ENCODE measurements around the gene NTM.

NTM gene

DNA sequence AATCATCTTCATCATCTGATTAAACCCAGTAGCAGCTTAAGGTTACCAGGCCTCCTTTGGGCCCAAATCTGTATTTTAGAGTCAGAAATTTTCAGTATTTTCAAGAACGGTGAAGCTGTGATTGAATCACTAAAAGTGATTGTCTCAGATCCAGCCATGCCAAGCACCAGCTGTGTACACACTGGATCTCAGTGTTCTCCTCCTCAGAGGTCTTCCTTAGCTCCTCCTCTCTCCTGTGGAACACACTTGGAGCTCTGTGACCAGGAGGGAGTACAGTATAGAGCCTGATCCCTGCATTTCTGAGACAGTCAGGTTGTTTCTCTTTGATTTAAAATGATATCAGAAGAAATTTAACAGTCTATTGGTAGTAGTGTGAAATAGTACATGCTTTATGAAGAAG, 401.1 kb downstream of the NTM start:
- no peaks in the 10 kb centered on the region for H3K9me3 ChIP-seq (replicated peaks; ENCODE audit: low read length)
- H3K9ac ChIP-seq (ENCODE audit: low read depth, low read length): no peak overlapping the region
- H3K36me3 ChIP-seq (ENCODE audit: insufficient read depth, low read length): no peaks in the 10 kb centered on the region

DNA sequence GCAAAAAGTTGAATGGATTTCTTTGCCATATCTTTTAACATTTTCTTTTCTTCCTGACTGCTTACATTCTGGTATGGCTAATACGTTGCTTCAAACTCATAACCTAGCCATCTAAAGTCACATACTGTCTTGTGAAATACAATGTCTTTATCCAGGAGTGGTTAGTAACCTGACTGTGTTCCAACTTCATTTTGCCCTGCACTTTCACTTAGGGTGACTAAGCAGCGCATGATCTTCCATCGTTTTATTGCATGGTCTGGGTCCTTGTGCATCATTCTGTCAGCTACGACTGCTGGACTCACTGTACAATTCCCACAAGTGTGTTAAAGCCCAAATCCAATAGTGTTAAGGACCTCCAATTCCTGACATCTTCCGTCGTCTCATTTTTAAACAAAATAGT, 403.2 kb downstream of the NTM start:
- H3K27me3 ChIP-seq (ENCODE audit: control insufficient read depth, insufficient read depth, low read length): no peaks in the 10 kb centered on the region

More for the DNA sequence above, 401.1 kb downstream of the NTM start:
- Histone ChIP-seq H3K4me1 (ENCODE audit: control insufficient read depth, insufficient read depth, low read length) (peaks cover 30% of the 10 kb centered on the region), H3K4me2 (ENCODE audit: low read length) (no peak overlapping the region), H3K27me3 (ENCODE audit: control insufficient read depth, insufficient read depth, low read length) (no peaks in the 10 kb centered on the region), H3K4me3 (ENCODE audit: low read length) (no peak overlapping the region)

DNA sequence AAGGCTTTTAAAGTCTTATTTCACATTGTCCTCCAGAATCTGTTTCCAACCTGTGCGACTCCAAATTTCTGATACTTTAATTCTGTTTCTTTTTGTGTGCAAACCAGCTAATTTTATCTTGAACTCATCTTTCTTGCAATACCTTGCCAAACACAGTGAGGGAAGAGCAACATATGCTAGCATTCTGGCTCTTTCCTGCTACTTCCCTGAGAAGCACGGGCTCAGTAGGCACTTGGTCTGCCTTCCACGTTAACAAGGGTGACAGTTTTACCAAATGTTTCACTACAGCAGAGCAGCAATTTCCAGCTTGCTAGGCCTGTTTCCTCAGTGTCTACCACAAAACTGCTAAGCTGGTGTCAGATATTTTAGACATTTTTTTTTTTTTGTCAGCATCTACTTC, 405.8 kb downstream of the NTM start:
- H3K36me3 ChIP-seq (ENCODE audit: insufficient read depth, low read length): no peaks in the 10 kb centered on the region
- no peak overlapping the region for H3K4me2 ChIP-seq (ENCODE audit: low read length)
- H3K9ac ChIP-seq (ENCODE audit: low read depth, low read length): no peak overlapping the region
- H3K4me3 ChIP-seq (ENCODE audit: low read length): no peak overlapping the region
- H3K4me1 ChIP-seq (ENCODE audit: control insufficient read depth, insufficient read depth, low read length): peaks cover 5% of the 10 kb centered on the region
- H3K9me3 ChIP-seq (replicated peaks; ENCODE audit: low read length): no peaks in the 10 kb centered on the region
- peaks cover 12% of the 10 kb centered on the region for H3K27me3 ChIP-seq (ENCODE audit: control insufficient read depth, insufficient read depth, low read length)

More for the DNA sequence above, 403.2 kb downstream of the NTM start:
- no peak overlapping the region for H3K4me3 ChIP-seq (ENCODE audit: low read length)
- no peak overlapping the region for H3K4me2 ChIP-seq (ENCODE audit: low read length)
- no peaks in the 10 kb centered on the region for H3K9me3 ChIP-seq (replicated peaks; ENCODE audit: low read length)
- peaks cover 22% of the 10 kb centered on the region for H3K4me1 ChIP-seq (ENCODE audit: control insufficient read depth, insufficient read depth, low read length)
- no peak overlapping the region for H3K9ac ChIP-seq (ENCODE audit: low read depth, low read length)
- H3K36me3 ChIP-seq (ENCODE audit: insufficient read depth, low read length): no peaks in the 10 kb centered on the region

DNA sequence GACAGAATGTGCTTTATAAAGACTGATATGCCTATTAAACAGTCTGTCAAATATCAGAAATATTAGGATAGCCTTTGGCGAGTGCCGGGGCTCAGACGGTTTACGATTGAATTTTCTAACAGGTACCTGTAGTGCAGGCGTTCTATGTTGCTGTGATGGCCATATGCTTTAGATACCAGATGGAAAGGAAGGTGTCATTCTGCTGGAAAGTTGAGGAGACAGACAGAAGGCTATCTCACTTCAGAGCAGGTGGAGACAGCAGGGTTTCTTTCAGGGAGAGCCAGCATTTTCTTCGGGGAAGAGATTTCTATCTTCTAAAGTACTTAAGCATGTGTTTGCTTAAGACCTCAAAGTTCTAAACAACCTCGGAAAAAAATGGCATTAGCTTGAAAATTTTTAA, 415.4 kb downstream of the NTM start:
- H3K4me3 ChIP-seq (ENCODE audit: low read length): no peak overlapping the region

DNA sequence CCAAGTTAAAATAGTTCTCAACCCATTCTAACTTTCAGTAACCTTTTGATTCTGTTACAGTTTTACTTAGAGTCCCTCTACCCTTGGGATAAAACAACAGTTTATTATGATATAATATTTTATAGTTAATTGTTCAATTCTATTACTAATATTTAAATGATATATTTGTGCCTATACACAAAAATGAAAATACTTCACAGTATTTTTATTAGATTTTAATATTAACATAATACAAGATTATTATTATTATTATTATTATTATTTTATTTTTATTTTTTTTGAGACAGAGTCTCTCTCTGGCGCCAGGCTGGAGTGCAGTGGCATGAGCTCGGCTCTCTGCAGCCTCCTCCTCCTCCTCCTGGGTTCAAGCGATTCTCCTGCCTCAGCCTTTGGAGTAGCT, 416.7 kb downstream of the NTM start:
- Histone ChIP-seq H3K36me3 (ENCODE audit: insufficient read depth, low read length) (no peaks in the 10 kb centered on the region), H3K4me2 (ENCODE audit: low read length) (no peak overlapping the region), H3K4me1 (ENCODE audit: control insufficient read depth, insufficient read depth, low read length) (no peaks in the 10 kb centered on the region), H3K27me3 (ENCODE audit: control insufficient read depth, insufficient read depth, low read length) (peaks cover 25% of the 10 kb centered on the region), H3K9ac (ENCODE audit: low read depth, low read length) (no peak overlapping the region), H3K4me3 (ENCODE audit: low read length) (no peak overlapping the region), H3K9me3 (replicated peaks; ENCODE audit: low read length) (no peaks in the 10 kb centered on the region)

More for the DNA sequence above, 415.4 kb downstream of the NTM start:
- H3K27me3 ChIP-seq (ENCODE audit: control insufficient read depth, insufficient read depth, low read length): peaks cover 24% of the 10 kb centered on the region
- H3K4me2 ChIP-seq (ENCODE audit: low read length): no peak overlapping the region
- no peaks in the 10 kb centered on the region for H3K4me1 ChIP-seq (ENCODE audit: control insufficient read depth, insufficient read depth, low read length)
- no peaks in the 10 kb centered on the region for H3K9me3 ChIP-seq (replicated peaks; ENCODE audit: low read length)
- H3K9ac ChIP-seq (ENCODE audit: low read depth, low read length): no peak overlapping the region
- H3K36me3 ChIP-seq (ENCODE audit: insufficient read depth, low read length): no peaks in the 10 kb centered on the region

DNA sequence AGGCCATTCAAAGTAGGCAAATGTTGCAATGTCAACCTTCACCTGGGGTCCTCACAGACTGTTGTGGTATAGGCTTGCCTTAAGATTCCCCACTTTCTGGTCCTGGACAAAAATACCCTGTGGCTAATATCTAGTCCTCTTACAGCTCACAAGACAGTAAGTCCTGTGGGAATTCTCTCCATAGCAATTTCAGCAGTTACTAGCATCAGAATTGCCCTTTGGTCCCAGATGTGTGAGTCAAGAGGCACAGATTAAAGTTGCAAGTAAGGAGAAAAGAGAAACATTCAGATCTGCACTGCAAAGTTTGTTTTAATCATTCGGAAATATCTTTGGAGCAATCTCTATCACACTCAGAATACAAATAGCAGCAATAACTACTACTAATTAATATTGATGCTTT, 420.2 kb downstream of the NTM start:
- no peaks in the 10 kb centered on the region for H3K36me3 ChIP-seq (ENCODE audit: insufficient read depth, low read length)
- H3K4me2 ChIP-seq (ENCODE audit: low read length): no peak overlapping the region
- no peak overlapping the region for H3K4me3 ChIP-seq (ENCODE audit: low read length)
- H3K4me1 ChIP-seq (ENCODE audit: control insufficient read depth, insufficient read depth, low read length): no peaks in the 10 kb centered on the region
- no peak overlapping the region for H3K9ac ChIP-seq (ENCODE audit: low read depth, low read length)
- H3K9me3 ChIP-seq (replicated peaks; ENCODE audit: low read length): no peaks in the 10 kb centered on the region
- H3K27me3 ChIP-seq (ENCODE audit: control insufficient read depth, insufficient read depth, low read length): peaks cover 28% of the 10 kb centered on the region

DNA sequence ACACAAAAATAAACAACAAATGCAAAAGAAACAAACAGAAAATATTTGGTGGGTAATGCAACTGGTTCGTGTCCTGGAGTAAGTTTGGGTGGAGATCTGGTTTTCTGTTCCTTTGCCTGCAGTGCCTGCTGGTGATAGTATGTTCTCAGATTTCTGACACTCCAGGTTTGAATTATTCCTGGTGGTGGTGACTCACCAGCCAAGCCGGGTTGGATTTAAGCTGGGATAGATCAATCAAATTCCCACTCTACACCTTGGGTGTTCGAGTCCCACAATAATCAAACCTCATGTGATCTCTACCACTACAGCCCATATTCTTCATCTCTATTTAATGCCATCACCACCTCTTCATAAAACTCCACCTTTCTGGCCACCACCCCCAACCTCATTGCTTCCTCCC, 421.8 kb downstream of the NTM start:
- no peaks in the 10 kb centered on the region for H3K9me3 ChIP-seq (replicated peaks; ENCODE audit: low read length)
- no peak overlapping the region for H3K9ac ChIP-seq (ENCODE audit: low read depth, low read length)
- H3K27me3 ChIP-seq (ENCODE audit: control insufficient read depth, insufficient read depth, low read length): peaks cover 29% of the 10 kb centered on the region
- H3K36me3 ChIP-seq (ENCODE audit: insufficient read depth, low read length): no peaks in the 10 kb centered on the region
- H3K4me2 ChIP-seq (ENCODE audit: low read length): no peak overlapping the region
- no peak overlapping the region for H3K4me3 ChIP-seq (ENCODE audit: low read length)
- no peaks in the 10 kb centered on the region for H3K4me1 ChIP-seq (ENCODE audit: control insufficient read depth, insufficient read depth, low read length)

DNA sequence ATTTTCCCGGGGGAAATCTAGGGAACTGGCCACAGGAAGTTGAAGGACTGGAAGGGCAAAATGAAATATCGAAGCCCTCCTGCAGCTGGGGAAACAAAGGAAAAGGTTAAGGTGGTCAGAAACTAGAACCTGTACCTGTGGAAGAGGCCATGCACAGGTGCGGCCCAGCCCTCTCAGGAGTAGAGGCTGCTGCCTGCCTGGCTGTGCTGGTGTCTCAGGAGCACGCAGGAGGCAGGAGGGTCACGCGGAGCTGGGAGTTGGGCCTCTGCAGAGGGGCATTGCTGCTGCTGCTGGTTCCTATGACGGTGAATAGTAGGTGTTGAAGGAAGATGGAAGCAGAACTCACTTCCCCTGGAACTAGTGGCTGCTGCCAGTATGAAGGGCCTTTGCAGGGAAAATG, 425.7 kb downstream of the NTM start:
- Histone ChIP-seq H3K4me2 (ENCODE audit: low read length) (no peak overlapping the region), H3K27me3 (ENCODE audit: control insufficient read depth, insufficient read depth, low read length) (peaks cover 46% of the 10 kb centered on the region), H3K4me3 (ENCODE audit: low read length) (no peak overlapping the region), H3K4me1 (ENCODE audit: control insufficient read depth, insufficient read depth, low read length) (no peaks in the 10 kb centered on the region), H3K9ac (ENCODE audit: low read depth, low read length) (no peak overlapping the region), H3K36me3 (ENCODE audit: insufficient read depth, low read length) (no peaks in the 10 kb centered on the region), H3K9me3 (replicated peaks; ENCODE audit: low read length) (no peaks in the 10 kb centered on the region)

DNA sequence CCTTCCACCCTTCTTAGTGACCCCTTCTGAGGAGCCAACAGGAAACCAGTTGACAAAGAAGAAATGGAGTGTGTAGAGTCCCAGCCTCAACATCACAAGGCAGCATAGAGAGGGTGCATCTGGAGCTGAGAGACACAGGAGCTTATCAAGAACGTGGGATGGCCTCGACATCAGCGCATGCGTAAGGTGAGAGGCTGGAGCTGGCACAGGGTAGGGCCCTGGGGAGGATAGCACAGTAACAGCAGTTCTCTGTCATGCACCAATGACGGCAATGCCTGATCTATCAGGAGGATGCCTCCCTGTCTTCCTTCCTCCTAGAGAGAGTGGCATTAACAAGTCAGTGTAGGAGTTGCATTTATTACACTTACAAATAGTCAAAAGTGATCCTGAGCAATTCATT, 426.1 kb downstream of the NTM start:
- Histone ChIP-seq H3K4me2 (ENCODE audit: low read length) (no peak overlapping the region), H3K9me3 (replicated peaks; ENCODE audit: low read length) (no peaks in the 10 kb centered on the region), H3K9ac (ENCODE audit: low read depth, low read length) (no peak overlapping the region), H3K27me3 (ENCODE audit: control insufficient read depth, insufficient read depth, low read length) (peaks cover 44% of the 10 kb centered on the region), H3K4me3 (ENCODE audit: low read length) (no peak overlapping the region), H3K36me3 (ENCODE audit: insufficient read depth, low read length) (no peaks in the 10 kb centered on the region), H3K4me1 (ENCODE audit: control insufficient read depth, insufficient read depth, low read length) (no peaks in the 10 kb centered on the region)

DNA sequence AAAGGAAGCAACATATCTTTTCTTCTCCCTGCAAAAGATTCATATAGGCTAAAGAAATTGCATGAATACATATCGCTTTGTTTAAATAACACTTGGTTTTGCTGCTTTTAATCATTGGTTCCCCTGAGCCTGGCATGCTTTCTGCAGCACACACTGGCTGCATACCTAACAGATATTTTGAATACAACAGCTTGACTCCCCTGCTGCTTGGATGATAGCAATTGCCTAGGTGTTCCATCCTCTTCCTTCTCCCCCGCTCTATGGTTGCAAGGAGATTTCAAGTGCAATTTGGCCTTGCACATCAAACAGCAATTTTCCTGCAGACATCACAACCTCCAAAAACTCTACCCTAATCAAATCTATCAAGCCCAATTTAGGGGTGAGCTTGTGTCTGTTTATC, 430.0 kb downstream of the NTM start:
- no peaks in the 10 kb centered on the region for H3K4me1 ChIP-seq (ENCODE audit: control insufficient read depth, insufficient read depth, low read length)
- H3K9me3 ChIP-seq (replicated peaks; ENCODE audit: low read length): no peaks in the 10 kb centered on the region
- H3K4me3 ChIP-seq (ENCODE audit: low read length): no peak overlapping the region
- H3K4me2 ChIP-seq (ENCODE audit: low read length): no peak overlapping the region
- no peaks in the 10 kb centered on the region for H3K36me3 ChIP-seq (ENCODE audit: insufficient read depth, low read length)
- H3K27me3 ChIP-seq (ENCODE audit: control insufficient read depth, insufficient read depth, low read length): peaks cover 59% of the 10 kb centered on the region
- H3K9ac ChIP-seq (ENCODE audit: low read depth, low read length): no peak overlapping the region

DNA sequence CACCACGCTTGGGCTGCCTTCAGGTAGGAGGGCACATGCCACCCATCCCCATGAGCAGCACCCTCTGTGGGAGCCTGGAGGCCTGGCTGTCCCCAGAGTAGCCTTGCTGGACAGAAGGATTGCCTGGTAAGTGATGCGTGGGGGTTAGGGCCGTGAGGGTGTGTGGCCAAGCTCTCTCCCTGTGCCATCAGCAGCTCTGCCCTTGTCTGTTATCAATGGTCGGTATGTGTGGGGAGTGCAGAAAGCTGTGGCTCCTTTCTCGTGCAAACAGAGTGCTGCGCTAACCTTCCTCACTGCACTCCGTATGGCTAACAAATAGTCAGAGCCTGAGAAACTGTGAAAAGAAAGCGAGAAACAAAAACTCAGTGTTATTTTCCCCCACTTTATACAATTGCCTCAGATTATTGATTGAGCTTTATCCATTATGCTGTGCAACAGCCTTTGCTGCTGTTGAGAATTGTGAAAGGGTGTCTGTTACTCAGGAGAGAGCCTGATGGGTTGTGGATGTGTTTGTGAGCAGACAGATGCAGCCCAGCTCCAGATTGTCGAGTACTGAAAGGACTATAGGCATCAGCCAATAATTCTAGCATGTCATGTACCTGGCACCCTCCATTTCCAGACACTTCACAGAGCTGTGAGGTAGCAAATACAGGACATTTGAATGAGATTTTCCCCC, 432.2 kb downstream of the NTM start:
- H3K4me1 ChIP-seq (ENCODE audit: control insufficient read depth, insufficient read depth, low read length): no peaks in the 10 kb centered on the region
- no peaks in the 10 kb centered on the region for H3K9me3 ChIP-seq (replicated peaks; ENCODE audit: low read length)
- H3K27me3 ChIP-seq (ENCODE audit: control insufficient read depth, insufficient read depth, low read length): peaks cover 52% of the 10 kb centered on the region
- H3K36me3 ChIP-seq (ENCODE audit: insufficient read depth, low read length): no peaks in the 10 kb centered on the region
- no peak overlapping the region for H3K4me2 ChIP-seq (ENCODE audit: low read length)
- no peak overlapping the region for H3K4me3 ChIP-seq (ENCODE audit: low read length)
- no peak overlapping the region for H3K9ac ChIP-seq (ENCODE audit: low read depth, low read length)

DNA sequence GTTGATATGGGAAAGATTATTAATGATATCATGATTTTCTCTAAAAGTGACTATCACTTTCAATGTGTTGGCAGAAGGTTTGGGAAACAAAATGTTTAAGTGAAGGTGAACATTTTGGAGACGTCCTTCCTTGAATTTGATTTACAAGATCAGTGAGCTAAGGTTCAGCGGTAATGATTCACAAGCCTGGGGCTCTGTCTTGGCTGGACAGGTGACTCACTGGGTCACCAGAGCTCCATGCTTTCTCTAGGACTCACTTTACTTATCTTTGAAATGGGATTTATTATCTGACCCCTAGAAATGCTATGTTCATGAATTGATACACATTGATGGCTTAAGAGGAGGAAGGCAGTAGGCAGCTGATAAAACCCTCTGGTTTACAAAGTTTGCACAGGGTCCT, 437.5 kb downstream of the NTM start:
- no peak overlapping the region for H3K9ac ChIP-seq (ENCODE audit: low read depth, low read length)
- H3K36me3 ChIP-seq (ENCODE audit: insufficient read depth, low read length): no peaks in the 10 kb centered on the region
- no peak overlapping the region for H3K4me2 ChIP-seq (ENCODE audit: low read length)
- H3K4me3 ChIP-seq (ENCODE audit: low read length): no peak overlapping the region
- H3K9me3 ChIP-seq (replicated peaks; ENCODE audit: low read length): no peaks in the 10 kb centered on the region
- H3K4me1 ChIP-seq (ENCODE audit: control insufficient read depth, insufficient read depth, low read length): no peaks in the 10 kb centered on the region
- peaks cover 51% of the 10 kb centered on the region for H3K27me3 ChIP-seq (ENCODE audit: control insufficient read depth, insufficient read depth, low read length)
